ENCODE measurements around the gene RHOU.

RHOU gene

DNA sequence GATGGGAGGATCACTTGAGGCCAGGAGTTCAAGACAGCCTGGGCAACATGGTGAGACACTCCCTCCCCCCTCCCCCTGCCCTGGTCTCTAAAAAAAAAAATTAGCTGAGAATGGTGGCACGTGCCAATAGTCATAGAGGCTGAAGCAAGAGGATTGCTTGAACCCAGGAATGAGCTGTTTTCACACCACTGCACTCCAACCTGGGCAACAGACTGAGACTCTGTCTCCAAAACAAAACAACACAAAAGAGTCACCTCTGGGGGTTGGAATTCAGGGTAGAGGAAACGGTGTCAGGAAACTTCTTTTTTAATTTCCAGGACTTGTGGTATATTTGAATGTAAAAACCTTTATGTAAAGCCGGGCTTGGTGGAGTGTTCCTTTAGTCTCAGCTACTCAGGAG, 43.2 kb downstream of the RHOU start:
- H3F3A ChIP-seq (ENCODE audit: insufficient read depth), result no peaks in the 10 kb centered on the region
- no peaks in the 10 kb centered on the region; the same call in 1 of the 2 replicates for H3K9me3 ChIP-seq (ENCODE audit: insufficient read depth, low read length)
- H3K9ac ChIP-seq (ENCODE audit: low read length), result no peak overlapping the region
- H4K20me1 ChIP-seq (ENCODE audit: low read depth, low read length), result no peaks in the 10 kb centered on the region
- no peak overlapping the region for H3K4me2 ChIP-seq (ENCODE audit: low read depth, low read length, poor library complexity, severe bottlenecking)
- H3K27me3 ChIP-seq (ENCODE audit: low read length), result no peaks in the 10 kb centered on the region
- H2AFZ ChIP-seq (ENCODE audit: low read depth, low read length, severe bottlenecking), result no peak overlapping the region
- no peaks in the 10 kb centered on the region for H3K36me3 ChIP-seq (ENCODE audit: low read length)
- no peak overlapping the region for H3K27ac ChIP-seq (ENCODE audit: low read depth, low read length)
- H3K9me2 ChIP-seq (replicated peaks; ENCODE audit: insufficient read depth, low read length), result no peaks in the 10 kb centered on the region
- no peaks in the 10 kb centered on the region for H3K79me2 ChIP-seq (ENCODE audit: insufficient read depth, low read length)
- TF ChIP-seq, protein P1, sequence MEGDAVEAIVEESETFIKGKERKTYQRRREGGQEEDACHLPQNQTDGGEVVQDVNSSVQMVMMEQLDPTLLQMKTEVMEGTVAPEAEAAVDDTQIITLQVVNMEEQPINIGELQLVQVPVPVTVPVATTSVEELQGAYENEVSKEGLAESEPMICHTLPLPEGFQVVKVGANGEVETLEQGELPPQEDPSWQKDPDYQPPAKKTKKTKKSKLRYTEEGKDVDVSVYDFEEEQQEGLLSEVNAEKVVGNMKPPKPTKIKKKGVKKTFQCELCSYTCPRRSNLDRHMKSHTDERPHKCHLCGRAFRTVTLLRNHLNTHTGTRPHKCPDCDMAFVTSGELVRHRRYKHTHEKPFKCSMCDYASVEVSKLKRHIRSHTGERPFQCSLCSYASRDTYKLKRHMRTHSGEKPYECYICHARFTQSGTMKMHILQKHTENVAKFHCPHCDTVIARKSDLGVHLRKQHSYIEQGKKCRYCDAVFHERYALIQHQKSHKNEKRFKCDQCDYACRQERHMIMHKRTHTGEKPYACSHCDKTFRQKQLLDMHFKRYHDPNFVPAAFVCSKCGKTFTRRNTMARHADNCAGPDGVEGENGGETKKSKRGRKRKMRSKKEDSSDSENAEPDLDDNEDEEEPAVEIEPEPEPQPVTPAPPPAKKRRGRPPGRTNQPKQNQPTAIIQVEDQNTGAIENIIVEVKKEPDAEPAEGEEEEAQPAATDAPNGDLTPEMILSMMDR (IDR thresholded peaks at IDR 0.05; ENCODE audit: insufficient read depth, low read length, poor library complexity, severe bottlenecking), result no peak
- TF ChIP-seq EZH2phosphoT487 (conservative IDR thresholded peaks at IDR 0.05; ENCODE audit: low read length), result no peak
- no peak overlapping the region for H3K4me3 ChIP-seq (ENCODE audit: insufficient read depth, low read length, poor library complexity, severe bottlenecking)

DNA sequence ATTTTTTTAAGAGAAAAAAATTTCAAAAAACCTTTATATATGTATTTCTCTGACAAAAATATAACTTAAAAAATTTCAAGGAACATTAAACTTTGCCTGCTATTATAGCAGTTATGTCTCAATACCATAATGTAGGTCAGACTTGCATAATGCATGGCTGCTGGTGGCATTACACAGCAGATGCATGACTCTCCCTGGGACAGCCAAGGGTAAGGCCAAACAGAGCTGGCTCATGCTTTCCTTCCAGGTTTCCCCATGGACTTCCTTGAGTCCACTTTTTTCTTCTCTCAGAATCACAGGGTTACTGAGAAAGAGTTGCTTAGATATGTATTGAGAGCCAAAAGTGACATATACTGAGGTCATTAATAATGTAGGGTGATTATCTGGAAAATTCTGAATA, 43.7 kb downstream of the RHOU start:
- no peaks in the 10 kb centered on the region for H3K9me2 ChIP-seq (replicated peaks; ENCODE audit: insufficient read depth, low read length)
- no peaks in the 10 kb centered on the region; the same call in 1 of the 2 replicates for H3K9me3 ChIP-seq (ENCODE audit: insufficient read depth, low read length)
- TF ChIP-seq, protein P1 (IDR thresholded peaks at IDR 0.05; ENCODE audit: insufficient read depth, low read length, poor library complexity, severe bottlenecking), result no peak
- no peak for TF ChIP-seq EZH2phosphoT487 (conservative IDR thresholded peaks at IDR 0.05; ENCODE audit: low read length)
- no peak overlapping the region for H3K4me2 ChIP-seq (ENCODE audit: low read depth, low read length, poor library complexity, severe bottlenecking)
- H3K36me3 ChIP-seq (ENCODE audit: low read length), result no peaks in the 10 kb centered on the region
- no peaks in the 10 kb centered on the region for H3K79me2 ChIP-seq (ENCODE audit: insufficient read depth, low read length)
- H3K9ac ChIP-seq (ENCODE audit: low read length), result no peak overlapping the region
- no peaks in the 10 kb centered on the region for H4K20me1 ChIP-seq (ENCODE audit: low read depth, low read length)
- no peak overlapping the region for H3K4me3 ChIP-seq (ENCODE audit: insufficient read depth, low read length, poor library complexity, severe bottlenecking)
- no peaks in the 10 kb centered on the region for H3K27me3 ChIP-seq (ENCODE audit: low read length)
- no peak overlapping the region for H3K27ac ChIP-seq (ENCODE audit: low read depth, low read length)
- no peaks in the 10 kb centered on the region for H3F3A ChIP-seq (ENCODE audit: insufficient read depth)
- H2AFZ ChIP-seq (ENCODE audit: low read depth, low read length, severe bottlenecking), result no peak overlapping the region

DNA sequence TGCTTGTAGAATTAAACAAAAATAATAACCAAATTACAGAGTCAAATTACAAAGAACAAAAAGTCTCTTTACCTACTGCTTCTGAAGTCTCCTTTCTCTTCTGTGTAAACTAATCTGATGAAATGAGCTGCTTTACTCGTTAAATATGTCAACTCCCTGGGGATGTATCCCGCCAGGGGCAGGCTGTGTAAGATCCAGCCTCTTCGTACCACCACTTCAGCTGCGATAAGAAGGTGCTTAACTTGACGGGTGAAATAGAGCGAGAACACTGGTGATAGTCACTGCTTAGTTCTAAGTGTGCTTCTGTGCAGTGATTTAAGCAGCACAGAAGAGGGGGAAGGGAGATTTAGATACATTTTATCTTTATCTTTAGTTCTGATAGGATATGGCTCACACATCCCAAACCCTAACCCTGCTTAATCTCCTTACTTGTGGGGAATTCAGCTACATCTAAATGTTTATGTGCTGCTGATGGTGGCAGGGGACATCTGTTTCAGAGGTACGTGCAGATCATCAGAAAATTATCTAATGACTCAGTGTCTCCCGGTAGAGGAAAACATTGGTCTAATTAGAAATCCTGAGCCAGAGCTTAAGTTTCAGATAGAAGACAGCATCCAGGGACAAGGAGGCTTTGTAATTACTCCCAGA, 46.0 kb downstream of the RHOU start:
- Histone ChIP-seq H3K27me3 (ENCODE audit: low read length) (no peaks in the 10 kb centered on the region), H3K9me2 (replicated peaks; ENCODE audit: insufficient read depth, low read length) (no peaks in the 10 kb centered on the region), H3K9me3 (ENCODE audit: insufficient read depth, low read length) (no peaks in the 10 kb centered on the region; the same call in 1 of the 2 replicates), H3K4me2 (ENCODE audit: low read depth, low read length, poor library complexity, severe bottlenecking) (no peak overlapping the region), H3K36me3 (ENCODE audit: low read length) (no peaks in the 10 kb centered on the region), H2AFZ (ENCODE audit: low read depth, low read length, severe bottlenecking) (no peak overlapping the region), H3K27ac (ENCODE audit: low read depth, low read length) (no peak overlapping the region), H3F3A (ENCODE audit: insufficient read depth) (no peaks in the 10 kb centered on the region), H3K79me2 (ENCODE audit: insufficient read depth, low read length) (no peaks in the 10 kb centered on the region), H3K9ac (ENCODE audit: low read length) (no peak overlapping the region), H3K4me3 (ENCODE audit: insufficient read depth, low read length, poor library complexity, severe bottlenecking) (no peak overlapping the region), H4K20me1 (ENCODE audit: low read depth, low read length) (no peaks in the 10 kb centered on the region)
- TF ChIP-seq, protein P1 (IDR thresholded peaks at IDR 0.05; ENCODE audit: insufficient read depth, low read length, poor library complexity, severe bottlenecking), result no peak
- TF ChIP-seq EZH2phosphoT487 (conservative IDR thresholded peaks at IDR 0.05; ENCODE audit: low read length), result no peak

All from SU-DHL-6 (cell line).